Fibroblast of skin of abdomen (primary cell): ENCODE results near the gene ZNF20.
"Not testable (repeated sequence)": the region's sequence is repeated elsewhere in the genome, so short reads cannot be mapped to it uniquely, and the experiment has no call there.

Source experiments
- DNase-seq: peaks from one replicate; pipeline ENCODE4 v3.0.0-alpha.2; 2013

ZNF20 gene

DNA sequence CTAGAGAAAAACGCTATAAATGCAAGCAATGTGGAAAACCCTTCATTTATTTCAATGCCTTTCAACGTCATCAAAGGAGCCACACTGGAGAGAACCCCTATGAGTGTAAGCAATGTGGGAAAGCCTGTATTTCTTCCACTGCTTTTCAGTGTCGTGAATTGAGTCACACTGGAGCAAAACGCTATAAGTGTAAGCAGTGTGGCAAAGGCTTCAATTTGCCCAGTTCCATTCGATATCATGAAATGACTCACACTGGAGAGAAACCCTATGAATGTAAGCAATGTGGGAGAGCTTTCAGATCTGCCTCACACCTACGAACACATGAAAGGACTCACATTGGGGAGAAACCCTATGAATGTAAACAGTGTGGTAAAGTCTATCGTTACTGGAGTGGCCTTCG is 27.4 kb downstream of the ZNF20 start:
- DNase-seq = no peak

DNA sequence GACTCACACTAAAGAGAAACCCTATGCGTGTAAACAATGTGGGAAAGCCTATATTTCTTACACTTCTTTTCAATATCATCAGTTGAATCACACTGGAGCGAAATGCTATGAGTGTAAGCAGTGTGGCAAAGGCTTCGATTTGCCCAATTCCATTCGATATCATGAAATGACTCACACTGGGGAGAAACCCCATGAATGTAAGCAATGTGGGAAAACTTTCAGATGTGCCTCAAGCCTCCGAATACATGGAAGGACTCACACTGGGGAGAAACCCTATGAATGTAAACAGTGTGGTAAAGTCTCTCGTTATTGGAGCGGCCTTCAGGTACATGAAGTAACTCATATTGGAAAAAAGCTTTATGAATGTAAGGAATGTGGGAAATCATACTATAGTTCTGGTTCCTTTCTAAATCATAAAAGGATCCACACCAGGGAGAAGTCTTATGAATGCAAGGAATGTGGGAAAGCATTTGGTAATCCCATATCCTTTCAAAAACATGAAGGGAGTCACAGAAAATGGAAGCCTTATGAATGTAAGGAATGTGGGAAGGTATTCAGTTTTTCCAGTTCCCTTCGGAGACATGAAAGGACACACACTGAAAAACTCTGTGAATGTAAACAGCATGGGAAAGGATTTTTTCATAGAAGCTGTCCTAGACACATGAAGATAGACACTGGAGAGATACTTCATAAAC is 28.1 kb downstream of the ZNF20 start:
- no peak for DNase-seq

DNA sequence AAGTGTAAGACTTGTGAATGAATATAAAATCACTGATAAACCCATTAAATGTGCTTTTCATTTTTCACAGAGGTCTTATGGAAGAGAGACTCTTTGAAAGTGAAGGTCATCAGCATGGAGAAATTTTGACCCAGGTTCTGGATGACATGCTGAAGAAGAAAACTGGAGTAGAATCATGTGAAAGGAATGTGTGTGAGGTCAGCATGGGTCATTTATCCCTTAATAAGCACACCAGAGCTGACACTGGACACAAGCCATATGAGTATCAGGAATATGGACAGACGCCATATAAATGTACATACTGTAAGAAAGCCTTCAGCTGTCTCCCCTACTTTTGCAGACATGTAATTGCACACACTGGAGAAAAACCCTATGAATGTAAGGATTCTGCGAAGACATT is 29.0 kb downstream of the ZNF20 start:
- no peak for DNase-seq

DNA sequence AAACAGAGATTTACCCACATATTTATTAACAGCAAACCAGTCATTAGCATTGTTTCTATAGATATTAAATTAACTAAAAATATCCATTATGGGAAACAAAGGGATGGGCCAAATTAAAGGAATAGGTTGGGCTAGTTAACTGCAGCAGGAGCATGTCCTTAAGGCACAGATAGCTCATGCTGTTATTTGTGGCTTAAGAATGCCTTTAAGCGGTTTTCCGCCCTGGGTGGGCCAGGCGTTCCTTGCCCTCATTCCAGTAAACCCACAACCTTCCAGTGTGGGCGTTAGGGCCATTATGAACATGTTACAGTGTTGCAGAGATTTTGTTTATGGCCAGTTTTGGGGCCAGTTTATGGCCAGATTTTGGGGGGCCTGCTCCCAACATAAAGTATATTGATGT is 36.2 kb downstream of the ZNF20 start:
- not testable (repeated sequence) for DNase-seq

DNA sequence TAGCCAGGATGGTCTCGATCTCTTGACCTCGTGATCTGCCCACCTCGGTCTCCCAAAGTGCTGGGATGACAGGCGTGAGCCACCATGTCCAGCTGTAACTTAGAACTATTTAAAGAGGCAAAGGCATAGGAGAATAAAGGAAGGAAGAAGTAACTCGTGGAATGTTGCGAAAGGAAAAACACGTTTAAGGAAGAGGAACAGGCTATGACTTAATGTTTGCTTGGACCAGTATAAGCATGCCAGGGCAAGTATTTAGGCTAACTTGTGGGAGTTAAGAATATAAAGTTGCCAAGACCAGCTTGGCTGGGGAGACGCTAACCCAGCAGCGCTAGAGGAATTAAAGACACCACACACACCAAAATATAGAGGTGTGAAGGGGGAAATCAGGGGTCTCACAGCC is 42.1 kb downstream of the ZNF20 start:
- DNase-seq = no peak

DNA sequence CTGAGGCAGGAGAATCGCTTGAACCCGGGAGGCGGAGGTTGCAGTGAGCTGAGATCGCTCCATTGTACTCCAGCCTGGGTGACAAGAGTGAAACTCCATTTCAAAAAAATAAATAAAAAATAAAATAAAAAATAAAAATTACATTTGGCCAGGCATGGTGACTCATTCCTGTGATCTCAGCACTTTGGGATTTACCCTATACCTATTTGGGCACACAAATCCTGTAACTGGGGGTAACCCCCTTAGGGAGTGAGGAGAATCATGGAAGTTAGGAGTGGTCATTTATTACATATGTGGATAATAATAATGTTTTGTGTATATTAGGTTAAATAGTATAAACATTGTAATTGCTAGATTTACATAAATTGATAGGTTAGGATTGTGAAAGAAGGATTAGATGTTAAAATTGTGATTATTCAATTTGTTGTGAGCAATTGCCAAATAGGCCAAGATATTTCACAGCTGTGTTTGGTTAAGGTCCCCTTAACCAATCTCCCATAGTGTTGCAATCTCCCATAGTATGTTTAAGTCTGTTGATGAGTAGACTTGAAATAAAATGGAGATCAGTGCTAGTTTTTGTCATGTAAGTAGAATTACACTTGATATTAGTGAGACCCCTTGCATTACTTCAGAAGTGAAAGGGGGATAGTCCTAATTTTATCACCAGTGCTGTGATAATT is 44.9 kb downstream of the ZNF20 start:
- DNase-seq = peak; percentile 12

DNA sequence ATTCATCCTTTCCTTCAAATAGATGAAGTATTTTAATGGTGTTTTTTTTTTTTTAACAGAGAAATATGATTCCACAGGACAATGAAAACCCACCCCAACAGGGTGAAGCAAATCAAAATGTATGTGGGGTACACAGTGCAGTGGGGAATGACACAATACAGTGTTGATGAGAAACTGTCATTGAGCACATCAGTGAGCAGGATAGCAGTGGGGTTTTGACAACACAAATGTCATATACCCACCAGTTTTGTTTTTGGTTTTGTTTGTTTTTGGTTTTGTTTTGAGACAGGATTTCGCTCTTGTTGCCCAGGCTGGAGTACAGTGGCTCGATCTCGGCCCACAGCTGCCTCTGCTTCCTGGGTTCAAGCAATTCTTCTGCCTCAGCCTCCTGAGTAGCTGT is 46.4 kb downstream of the ZNF20 start:
- no peak for DNase-seq

DNA sequence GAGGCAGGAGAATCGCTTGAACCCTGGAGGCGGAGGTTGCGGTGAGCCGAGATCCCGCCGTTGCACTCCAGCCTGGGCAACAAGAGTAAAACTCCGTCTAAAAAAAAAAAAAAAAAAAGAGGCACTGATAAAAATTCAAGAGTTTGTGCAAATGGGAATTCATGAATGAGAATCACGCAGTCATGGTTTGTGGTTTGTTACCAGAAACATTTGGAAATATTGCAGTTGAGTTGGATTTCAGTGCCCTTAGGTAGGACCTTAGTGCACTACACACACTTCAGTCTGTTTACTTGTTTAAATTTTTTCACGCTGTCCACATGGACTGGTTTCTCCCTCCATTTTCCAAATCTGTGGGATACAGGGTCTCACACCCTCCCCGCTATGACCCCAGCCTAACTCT is 47.2 kb downstream of the ZNF20 start:
- DNase-seq = no peak

DNA sequence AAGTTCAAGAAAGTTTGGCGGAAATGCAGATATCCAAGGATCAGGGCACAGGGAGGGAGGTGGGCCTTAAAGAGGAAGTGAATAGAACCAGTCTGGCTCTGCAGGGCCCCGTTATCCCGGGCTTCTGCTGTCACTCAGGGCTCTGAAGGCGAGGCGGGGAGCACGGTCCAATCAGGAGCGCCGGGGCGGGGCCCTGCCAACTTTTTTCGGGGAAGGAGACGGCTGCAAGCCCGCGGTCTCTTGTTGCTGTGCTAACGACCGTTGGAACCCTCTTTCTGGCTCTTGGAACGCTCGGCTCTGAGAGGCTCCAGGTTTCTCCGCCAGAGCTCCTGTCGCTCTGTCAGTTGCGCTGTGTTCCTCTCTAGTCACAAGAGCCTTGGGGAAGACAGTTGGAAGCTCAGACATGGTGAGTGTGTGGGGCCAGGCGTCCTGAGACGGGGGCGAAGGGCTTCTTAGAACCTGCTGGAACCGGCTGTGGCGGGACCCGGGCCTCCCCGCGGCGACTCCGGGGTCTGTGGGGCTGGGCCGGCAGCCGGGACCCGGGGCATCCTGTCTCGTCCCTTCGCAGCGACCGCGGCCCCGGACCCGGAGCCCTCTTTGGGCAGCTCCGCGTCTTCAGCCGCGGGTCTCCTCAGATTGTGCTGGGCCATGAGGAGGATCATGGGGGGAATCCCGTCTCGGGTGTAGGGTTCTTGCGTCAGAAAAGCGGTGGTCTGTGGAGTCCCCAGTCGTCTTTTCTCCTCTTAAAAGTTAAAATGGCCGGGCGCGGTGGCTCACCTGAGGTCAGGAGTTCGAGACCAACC is 47.9 kb downstream of the ZNF20 start:
- peak; percentile 92 for DNase-seq

DNA sequence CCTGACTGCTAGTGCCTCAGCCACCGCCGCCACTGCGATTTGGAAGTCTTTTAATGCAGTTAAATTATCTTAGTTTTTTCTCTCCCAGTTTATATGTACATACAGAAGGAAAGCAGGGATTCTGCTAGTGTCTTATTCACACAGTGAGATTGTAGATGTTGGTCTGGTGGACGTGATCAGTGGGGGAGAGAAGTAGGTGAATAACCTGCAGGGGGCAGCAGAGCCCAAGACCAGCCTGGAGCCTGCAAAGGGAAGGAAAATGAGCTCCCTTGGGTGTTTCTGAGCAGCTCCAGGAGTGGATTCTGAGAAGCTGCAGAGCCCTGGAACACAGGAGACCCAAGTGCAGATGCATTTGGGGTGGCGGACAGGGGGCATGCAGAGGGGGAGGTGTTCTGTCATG is 49.3 kb downstream of the ZNF20 start:
- peak; percentile 41 for DNase-seq

DNA sequence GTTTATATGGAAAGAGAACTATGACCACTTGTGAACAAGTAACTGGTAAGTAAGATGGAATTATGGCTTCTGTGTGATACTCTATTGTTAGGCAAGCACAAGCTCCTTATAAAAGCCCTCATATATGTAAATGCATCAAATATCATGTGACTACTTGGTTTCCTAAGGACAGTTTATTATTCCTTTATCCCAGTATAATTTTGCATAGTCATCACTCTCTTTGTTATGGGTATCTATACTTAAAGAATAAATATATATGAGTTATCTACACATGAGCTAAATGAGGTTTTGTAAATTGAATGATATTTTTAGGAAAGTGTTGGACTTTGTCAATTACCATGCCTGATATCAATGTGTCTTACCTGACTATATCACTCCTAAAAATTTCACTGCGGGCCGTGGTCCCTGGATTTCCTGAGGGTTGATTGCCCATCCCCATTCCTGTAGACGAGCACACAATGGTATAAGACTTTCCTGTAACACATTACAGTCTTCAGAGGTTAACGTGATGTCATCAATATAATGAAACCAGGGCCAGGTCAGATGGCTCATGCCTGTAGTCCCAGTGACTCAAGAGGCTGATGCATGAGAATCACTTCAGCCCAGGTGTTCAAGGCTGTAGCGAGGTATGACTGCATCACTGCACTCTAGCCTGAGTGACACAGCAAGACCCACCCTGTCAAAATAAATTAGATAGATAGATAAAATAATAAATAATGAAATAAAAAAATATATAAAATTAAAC is 54.9 kb downstream of the ZNF20 start:
- no peak for DNase-seq

DNA sequence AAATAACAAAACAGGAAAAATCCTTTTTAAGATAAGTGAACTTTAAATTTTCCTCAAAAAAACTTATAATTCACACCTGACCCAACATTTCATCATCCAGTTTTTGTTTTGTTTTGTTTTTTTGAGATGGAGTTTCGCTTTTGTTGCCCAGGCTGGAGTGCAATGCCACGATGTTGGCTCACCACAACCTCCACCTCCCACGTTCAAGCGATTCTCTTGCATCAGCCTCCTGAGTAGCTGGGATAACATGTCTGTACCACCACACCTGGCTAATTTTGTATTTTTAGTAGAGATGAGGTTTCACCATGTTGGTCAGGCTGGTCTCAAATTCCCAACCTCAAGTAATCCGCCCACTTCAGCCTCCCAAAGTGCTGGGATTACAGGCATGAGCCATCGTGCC is 56.8 kb downstream of the ZNF20 start:
- not testable (repeated sequence) for DNase-seq
